ENCODE results near the gene HMCN1.

DNA sequence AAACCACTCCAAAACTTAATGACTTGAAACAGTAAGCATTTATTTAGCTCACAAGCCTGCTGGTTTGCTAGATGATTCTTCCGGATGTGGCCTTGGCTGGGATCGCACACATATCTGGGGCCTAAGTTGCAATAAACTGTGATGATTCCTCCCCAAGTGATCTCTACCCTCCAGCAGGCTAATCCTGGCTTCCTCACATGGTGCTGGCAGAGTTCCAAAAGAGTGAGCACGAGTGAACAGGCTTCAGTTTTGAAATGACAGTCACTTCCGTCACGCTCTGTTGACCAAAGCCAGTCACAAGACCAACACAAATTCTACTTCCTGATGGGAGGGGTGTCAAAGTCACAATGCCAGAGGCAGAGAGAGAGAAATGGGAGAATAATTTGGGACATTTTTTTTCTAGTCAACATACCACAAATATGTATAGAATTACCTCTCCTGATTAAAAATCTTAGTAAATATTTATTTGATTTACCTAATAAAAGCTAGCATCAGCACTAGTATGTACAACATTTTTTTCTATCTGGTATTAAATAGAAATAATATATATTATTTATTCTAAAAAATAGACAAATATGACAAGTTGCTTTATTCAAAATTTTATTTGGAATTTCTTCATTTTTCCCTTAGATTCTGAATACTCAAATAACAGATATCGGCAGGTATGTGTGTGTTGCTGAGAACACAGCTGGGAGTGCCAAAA, 348.2 kb downstream of the HMCN1 start:
- TF ChIP-seq JUND (IDR thresholded peaks at IDR 0.05), result no peak
- no peak for TF ChIP-seq TAF1 (IDR thresholded peaks at IDR 0.05; ENCODE audit: borderline replicate concordance, low read depth, low read length)
- TF ChIP-seq RCOR1 (IDR thresholded peaks at IDR 0.05; ENCODE audit: low read length), result no peak
- TF ChIP-seq, protein P1, sequence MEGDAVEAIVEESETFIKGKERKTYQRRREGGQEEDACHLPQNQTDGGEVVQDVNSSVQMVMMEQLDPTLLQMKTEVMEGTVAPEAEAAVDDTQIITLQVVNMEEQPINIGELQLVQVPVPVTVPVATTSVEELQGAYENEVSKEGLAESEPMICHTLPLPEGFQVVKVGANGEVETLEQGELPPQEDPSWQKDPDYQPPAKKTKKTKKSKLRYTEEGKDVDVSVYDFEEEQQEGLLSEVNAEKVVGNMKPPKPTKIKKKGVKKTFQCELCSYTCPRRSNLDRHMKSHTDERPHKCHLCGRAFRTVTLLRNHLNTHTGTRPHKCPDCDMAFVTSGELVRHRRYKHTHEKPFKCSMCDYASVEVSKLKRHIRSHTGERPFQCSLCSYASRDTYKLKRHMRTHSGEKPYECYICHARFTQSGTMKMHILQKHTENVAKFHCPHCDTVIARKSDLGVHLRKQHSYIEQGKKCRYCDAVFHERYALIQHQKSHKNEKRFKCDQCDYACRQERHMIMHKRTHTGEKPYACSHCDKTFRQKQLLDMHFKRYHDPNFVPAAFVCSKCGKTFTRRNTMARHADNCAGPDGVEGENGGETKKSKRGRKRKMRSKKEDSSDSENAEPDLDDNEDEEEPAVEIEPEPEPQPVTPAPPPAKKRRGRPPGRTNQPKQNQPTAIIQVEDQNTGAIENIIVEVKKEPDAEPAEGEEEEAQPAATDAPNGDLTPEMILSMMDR (IDR thresholded peaks at IDR 0.05), result no peak
- TF ChIP-seq, protein P2, sequence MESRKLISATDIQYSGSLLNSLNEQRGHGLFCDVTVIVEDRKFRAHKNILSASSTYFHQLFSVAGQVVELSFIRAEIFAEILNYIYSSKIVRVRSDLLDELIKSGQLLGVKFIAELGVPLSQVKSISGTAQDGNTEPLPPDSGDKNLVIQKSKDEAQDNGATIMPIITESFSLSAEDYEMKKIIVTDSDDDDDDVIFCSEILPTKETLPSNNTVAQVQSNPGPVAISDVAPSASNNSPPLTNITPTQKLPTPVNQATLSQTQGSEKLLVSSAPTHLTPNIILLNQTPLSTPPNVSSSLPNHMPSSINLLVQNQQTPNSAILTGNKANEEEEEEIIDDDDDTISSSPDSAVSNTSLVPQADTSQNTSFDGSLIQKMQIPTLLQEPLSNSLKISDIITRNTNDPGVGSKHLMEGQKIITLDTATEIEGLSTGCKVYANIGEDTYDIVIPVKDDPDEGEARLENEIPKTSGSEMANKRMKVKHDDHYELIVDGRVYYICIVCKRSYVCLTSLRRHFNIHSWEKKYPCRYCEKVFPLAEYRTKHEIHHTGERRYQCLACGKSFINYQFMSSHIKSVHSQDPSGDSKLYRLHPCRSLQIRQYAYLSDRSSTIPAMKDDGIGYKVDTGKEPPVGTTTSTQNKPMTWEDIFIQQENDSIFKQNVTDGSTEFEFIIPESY (IDR thresholded peaks at IDR 0.05; ENCODE audit: borderline replicate concordance, low read depth), result no peak
- no peak for TF ChIP-seq CHD2 (IDR thresholded peaks at IDR 0.05; ENCODE audit: low read length, partially characterized antibody)
- no peak for TF ChIP-seq POLR2AphosphoS5 (IDR thresholded peaks at IDR 0.05; ENCODE audit: low read depth, low read length)
- no peak for TF ChIP-seq EP300 (IDR thresholded peaks at IDR 0.05; ENCODE audit: borderline replicate concordance in 1 of 2, low read depth in 1 of 2, low read length in 1 of 2)
- TF ChIP-seq, protein P3, sequence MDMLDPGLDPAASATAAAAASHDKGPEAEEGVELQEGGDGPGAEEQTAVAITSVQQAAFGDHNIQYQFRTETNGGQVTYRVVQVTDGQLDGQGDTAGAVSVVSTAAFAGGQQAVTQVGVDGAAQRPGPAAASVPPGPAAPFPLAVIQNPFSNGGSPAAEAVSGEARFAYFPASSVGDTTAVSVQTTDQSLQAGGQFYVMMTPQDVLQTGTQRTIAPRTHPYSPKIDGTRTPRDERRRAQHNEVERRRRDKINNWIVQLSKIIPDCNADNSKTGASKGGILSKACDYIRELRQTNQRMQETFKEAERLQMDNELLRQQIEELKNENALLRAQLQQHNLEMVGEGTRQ (IDR thresholded peaks at IDR 0.05; ENCODE audit: borderline replicate concordance, low read depth, low read length), result no peak
- TF ChIP-seq ELF1 (IDR thresholded peaks at IDR 0.05), result no peak
